ENCODE measurements around the gene PTGR2.

GRCh38 chr14:73817020-73817655 lies 34.5 kb upstream of the PTGR2 start:
- TF ChIP-seq CTCF (IDR thresholded peaks at IDR 0.05; ENCODE audit: extremely low read depth in 1 of 2, insufficient read depth in 1 of 2, low read depth in 1 of 2, low read length in 2 of 2): no peak
- TF ChIP-seq POLR2AphosphoS5 (IDR thresholded peaks at IDR 0.05; ENCODE audit: insufficient read depth, low read depth, low read length): no peak
- no peak for TF ChIP-seq FOS (IDR thresholded peaks at IDR 0.05; ENCODE audit: borderline replicate concordance, insufficient read depth, low read length)
- TF ChIP-seq JUN (IDR thresholded peaks at IDR 0.05; ENCODE audit: borderline replicate concordance, insufficient read depth, insufficient read length, low read depth): no peak
- TF ChIP-seq EZH2 (IDR thresholded peaks at IDR 0.05; ENCODE audit: borderline replicate concordance, low read depth, low read length, severe bottlenecking): no peak
- no peak for TF ChIP-seq MAX (IDR thresholded peaks at IDR 0.05; ENCODE audit: insufficient read depth, insufficient read length)

All from endothelial cell of umbilical vein (primary cell).